ENCODE measurements around the gene RPTOR.

GRCh38 chr17:80837711-80838110 is 293.1 kb downstream of the RPTOR start:
- no peak for TF ChIP-seq POLR2A (IDR thresholded peaks at IDR 0.05)
- TF ChIP-seq CTCF (IDR thresholded peaks at IDR 0.05), result no peak
- TF ChIP-seq POLR2AphosphoS5 (IDR thresholded peaks at IDR 0.05), result no peak
